ENCODE measurements around the gene KCNIP1. TPM values are rescaled to one million over a fixed set of nuclear protein-coding genes. Genes with fewer than 3 reads are reported as not detected.

The KCNIP1 gene
- total RNA-seq, 1 experiment from 2014 or later = not detected

DNA sequence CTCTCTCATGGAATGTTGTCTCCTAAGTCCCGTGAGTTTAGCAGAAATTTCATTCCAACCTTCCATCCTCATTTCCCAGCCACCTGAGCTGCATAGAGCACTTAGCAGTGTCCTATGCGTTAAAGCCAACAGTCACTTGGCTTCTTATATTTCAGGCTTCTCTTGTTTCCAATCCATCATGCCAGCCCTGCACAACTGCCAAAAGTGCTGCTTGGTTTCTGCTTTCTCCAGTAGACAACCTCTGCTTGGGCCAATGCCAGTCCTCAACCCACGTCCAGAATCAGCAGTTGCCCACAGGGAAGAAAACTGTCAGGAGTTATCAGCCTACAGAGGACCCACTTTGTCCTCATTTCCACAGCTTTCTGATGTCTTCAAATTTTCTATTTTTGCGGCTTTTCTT is 42.5 kb downstream of the KCNIP1 start:
- DNase-seq (ENCODE audit: low read depth, low spot score) (no peak), ATAC-seq (no peak)
- H3K9me2 ChIP-seq (ENCODE audit: insufficient read depth) = no peaks in the 10 kb centered on the region
- no peaks in the 10 kb centered on the region for H3K36me3 ChIP-seq (ENCODE audit: control insufficient read depth in 1 of 2, insufficient read depth in 2 of 2, low read length in 2 of 2)
- H3K79me2 ChIP-seq (ENCODE audit: insufficient read depth, low read length) = no peaks in the 10 kb centered on the region
- H3K9ac ChIP-seq (ENCODE audit: low read length) = no peak overlapping the region
- H3K9me3 ChIP-seq (ENCODE audit: control insufficient read depth in 1 of 2, insufficient read depth in 1 of 2, low read depth in 1 of 2, low read length in 2 of 2) = no peaks in the 10 kb centered on the region
- no peak overlapping the region for H3K4me3 ChIP-seq (replicated peaks in 1 of 2; ENCODE audit: low read depth in 1 of 2, low read length in 2 of 2)
- ChIA-PET POLR2A (no interaction called here), RAD21 (ENCODE audit: low non-redundant PET in 1 of 2, low total read pairs in 2 of 2, uncharacterized antibody in 2 of 2, unreplicated experiment in 2 of 2) (no interaction called here), CTCF (no interaction called here)
- BruUV-seq (replicated peaks) = no TSS peak
- intact Hi-C loops (cut with micrococcal nuclease) = no loop called here
- no peaks in the 10 kb centered on the region for H3K4me1 ChIP-seq (ENCODE audit: control insufficient read depth in 1 of 2, insufficient read depth in 2 of 2, low read length in 2 of 2)
- H3K27ac ChIP-seq (ENCODE audit: low read depth, low read length) = no peak overlapping the region
- TF ChIP-seq EGR1 (IDR thresholded peaks at IDR 0.05; ENCODE audit: low read depth) (no peak), ZFX (IDR thresholded peaks at IDR 0.05) (no peak), POLR2A (IDR thresholded peaks at IDR 0.05; ENCODE audit: borderline replicate concordance, extremely low read depth, insufficient read depth, insufficient read length) (no peak), EZH2 (IDR thresholded peaks at IDR 0.05) (no peak), FOSL1 (IDR thresholded peaks at IDR 0.05; ENCODE audit: low read depth) (no peak), JUND (IDR thresholded peaks at IDR 0.05) (no peak), ELF1 (IDR thresholded peaks at IDR 0.05; ENCODE audit: borderline replicate concordance, low read depth) (no peak), SP1 (IDR thresholded peaks at IDR 0.05; ENCODE audit: low read depth) (no peak), CEBPB (IDR thresholded peaks at IDR 0.05; ENCODE audit: low read depth) (no peak), RAD21 (IDR thresholded peaks at IDR 0.05; ENCODE audit: low read depth) (no peak), EZH2phosphoT487 (IDR thresholded peaks at IDR 0.05; ENCODE audit: borderline replicate concordance) (no peak), SRF (IDR thresholded peaks at IDR 0.05; ENCODE audit: low read depth) (no peak)
- TF ChIP-seq, protein P1, sequence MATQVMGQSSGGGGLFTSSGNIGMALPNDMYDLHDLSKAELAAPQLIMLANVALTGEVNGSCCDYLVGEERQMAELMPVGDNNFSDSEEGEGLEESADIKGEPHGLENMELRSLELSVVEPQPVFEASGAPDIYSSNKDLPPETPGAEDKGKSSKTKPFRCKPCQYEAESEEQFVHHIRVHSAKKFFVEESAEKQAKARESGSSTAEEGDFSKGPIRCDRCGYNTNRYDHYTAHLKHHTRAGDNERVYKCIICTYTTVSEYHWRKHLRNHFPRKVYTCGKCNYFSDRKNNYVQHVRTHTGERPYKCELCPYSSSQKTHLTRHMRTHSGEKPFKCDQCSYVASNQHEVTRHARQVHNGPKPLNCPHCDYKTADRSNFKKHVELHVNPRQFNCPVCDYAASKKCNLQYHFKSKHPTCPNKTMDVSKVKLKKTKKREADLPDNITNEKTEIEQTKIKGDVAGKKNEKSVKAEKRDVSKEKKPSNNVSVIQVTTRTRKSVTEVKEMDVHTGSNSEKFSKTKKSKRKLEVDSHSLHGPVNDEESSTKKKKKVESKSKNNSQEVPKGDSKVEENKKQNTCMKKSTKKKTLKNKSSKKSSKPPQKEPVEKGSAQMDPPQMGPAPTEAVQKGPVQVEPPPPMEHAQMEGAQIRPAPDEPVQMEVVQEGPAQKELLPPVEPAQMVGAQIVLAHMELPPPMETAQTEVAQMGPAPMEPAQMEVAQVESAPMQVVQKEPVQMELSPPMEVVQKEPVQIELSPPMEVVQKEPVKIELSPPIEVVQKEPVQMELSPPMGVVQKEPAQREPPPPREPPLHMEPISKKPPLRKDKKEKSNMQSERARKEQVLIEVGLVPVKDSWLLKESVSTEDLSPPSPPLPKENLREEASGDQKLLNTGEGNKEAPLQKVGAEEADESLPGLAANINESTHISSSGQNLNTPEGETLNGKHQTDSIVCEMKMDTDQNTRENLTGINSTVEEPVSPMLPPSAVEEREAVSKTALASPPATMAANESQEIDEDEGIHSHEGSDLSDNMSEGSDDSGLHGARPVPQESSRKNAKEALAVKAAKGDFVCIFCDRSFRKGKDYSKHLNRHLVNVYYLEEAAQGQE (IDR thresholded peaks at IDR 0.05; ENCODE audit: low read depth) = no peak
- TF ChIP-seq, protein P2, sequence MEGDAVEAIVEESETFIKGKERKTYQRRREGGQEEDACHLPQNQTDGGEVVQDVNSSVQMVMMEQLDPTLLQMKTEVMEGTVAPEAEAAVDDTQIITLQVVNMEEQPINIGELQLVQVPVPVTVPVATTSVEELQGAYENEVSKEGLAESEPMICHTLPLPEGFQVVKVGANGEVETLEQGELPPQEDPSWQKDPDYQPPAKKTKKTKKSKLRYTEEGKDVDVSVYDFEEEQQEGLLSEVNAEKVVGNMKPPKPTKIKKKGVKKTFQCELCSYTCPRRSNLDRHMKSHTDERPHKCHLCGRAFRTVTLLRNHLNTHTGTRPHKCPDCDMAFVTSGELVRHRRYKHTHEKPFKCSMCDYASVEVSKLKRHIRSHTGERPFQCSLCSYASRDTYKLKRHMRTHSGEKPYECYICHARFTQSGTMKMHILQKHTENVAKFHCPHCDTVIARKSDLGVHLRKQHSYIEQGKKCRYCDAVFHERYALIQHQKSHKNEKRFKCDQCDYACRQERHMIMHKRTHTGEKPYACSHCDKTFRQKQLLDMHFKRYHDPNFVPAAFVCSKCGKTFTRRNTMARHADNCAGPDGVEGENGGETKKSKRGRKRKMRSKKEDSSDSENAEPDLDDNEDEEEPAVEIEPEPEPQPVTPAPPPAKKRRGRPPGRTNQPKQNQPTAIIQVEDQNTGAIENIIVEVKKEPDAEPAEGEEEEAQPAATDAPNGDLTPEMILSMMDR (IDR thresholded peaks at IDR 0.05 in 2 of 3, conservative IDR thresholded peaks at IDR 0.05 in 1 of 3; ENCODE audit: borderline replicate concordance in 1 of 3, insufficient read depth in 1 of 3, low read depth in 2 of 3, low read length in 2 of 3) = no peak
- TF ChIP-seq, protein P3, sequence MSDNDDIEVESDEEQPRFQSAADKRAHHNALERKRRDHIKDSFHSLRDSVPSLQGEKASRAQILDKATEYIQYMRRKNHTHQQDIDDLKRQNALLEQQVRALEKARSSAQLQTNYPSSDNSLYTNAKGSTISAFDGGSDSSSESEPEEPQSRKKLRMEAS (IDR thresholded peaks at IDR 0.05) = no peak
- TF ChIP-seq, protein P4, sequence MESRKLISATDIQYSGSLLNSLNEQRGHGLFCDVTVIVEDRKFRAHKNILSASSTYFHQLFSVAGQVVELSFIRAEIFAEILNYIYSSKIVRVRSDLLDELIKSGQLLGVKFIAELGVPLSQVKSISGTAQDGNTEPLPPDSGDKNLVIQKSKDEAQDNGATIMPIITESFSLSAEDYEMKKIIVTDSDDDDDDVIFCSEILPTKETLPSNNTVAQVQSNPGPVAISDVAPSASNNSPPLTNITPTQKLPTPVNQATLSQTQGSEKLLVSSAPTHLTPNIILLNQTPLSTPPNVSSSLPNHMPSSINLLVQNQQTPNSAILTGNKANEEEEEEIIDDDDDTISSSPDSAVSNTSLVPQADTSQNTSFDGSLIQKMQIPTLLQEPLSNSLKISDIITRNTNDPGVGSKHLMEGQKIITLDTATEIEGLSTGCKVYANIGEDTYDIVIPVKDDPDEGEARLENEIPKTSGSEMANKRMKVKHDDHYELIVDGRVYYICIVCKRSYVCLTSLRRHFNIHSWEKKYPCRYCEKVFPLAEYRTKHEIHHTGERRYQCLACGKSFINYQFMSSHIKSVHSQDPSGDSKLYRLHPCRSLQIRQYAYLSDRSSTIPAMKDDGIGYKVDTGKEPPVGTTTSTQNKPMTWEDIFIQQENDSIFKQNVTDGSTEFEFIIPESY (IDR thresholded peaks at IDR 0.05; ENCODE audit: extremely low read depth, insufficient replicate concordance, low read length) = no peak
- TF ChIP-seq, protein P5, sequence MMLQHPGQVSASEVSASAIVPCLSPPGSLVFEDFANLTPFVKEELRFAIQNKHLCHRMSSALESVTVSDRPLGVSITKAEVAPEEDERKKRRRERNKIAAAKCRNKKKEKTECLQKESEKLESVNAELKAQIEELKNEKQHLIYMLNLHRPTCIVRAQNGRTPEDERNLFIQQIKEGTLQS (IDR thresholded peaks at IDR 0.05) = no peak
- peaks cover 41% of the 10 kb centered on the region for H3K27me3 ChIP-seq (ENCODE audit: insufficient read depth, low read length)
- H3K4me2 ChIP-seq (ENCODE audit: low read length) = no peak overlapping the region
- no peak overlapping the region for H2AFZ ChIP-seq (ENCODE audit: low read depth, low read length, poor library complexity, severe bottlenecking)
- H4K20me1 ChIP-seq (ENCODE audit: insufficient read depth) = no peaks in the 10 kb centered on the region
